Measurements from ENCODE around the gene CLPTM1.

- no peak for TF ChIP-seq POLR2A (IDR thresholded peaks at IDR 0.05)
- TF ChIP-seq, protein P1, sequence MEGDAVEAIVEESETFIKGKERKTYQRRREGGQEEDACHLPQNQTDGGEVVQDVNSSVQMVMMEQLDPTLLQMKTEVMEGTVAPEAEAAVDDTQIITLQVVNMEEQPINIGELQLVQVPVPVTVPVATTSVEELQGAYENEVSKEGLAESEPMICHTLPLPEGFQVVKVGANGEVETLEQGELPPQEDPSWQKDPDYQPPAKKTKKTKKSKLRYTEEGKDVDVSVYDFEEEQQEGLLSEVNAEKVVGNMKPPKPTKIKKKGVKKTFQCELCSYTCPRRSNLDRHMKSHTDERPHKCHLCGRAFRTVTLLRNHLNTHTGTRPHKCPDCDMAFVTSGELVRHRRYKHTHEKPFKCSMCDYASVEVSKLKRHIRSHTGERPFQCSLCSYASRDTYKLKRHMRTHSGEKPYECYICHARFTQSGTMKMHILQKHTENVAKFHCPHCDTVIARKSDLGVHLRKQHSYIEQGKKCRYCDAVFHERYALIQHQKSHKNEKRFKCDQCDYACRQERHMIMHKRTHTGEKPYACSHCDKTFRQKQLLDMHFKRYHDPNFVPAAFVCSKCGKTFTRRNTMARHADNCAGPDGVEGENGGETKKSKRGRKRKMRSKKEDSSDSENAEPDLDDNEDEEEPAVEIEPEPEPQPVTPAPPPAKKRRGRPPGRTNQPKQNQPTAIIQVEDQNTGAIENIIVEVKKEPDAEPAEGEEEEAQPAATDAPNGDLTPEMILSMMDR (IDR thresholded peaks at IDR 0.05 in 8 of 11, conservative IDR thresholded peaks at IDR 0.05 in 3 of 11), result no peak
- TF ChIP-seq POLR2AphosphoS5 (IDR thresholded peaks at IDR 0.05), result no peak
These were observed 13.1 kb upstream of the CLPTM1 start, which contains the start of gene APOC4 for GRCh38 chr19:44942067-44942571.

All from spleen (tissue), 7 donors.